Measurements from ENCODE around the gene GTF2IRD1.

Gene GTF2IRD1, protein sequence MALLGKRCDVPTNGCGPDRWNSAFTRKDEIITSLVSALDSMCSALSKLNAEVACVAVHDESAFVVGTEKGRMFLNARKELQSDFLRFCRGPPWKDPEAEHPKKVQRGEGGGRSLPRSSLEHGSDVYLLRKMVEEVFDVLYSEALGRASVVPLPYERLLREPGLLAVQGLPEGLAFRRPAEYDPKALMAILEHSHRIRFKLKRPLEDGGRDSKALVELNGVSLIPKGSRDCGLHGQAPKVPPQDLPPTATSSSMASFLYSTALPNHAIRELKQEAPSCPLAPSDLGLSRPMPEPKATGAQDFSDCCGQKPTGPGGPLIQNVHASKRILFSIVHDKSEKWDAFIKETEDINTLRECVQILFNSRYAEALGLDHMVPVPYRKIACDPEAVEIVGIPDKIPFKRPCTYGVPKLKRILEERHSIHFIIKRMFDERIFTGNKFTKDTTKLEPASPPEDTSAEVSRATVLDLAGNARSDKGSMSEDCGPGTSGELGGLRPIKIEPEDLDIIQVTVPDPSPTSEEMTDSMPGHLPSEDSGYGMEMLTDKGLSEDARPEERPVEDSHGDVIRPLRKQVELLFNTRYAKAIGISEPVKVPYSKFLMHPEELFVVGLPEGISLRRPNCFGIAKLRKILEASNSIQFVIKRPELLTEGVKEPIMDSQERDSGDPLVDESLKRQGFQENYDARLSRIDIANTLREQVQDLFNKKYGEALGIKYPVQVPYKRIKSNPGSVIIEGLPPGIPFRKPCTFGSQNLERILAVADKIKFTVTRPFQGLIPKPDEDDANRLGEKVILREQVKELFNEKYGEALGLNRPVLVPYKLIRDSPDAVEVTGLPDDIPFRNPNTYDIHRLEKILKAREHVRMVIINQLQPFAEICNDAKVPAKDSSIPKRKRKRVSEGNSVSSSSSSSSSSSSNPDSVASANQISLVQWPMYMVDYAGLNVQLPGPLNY

DNA sequence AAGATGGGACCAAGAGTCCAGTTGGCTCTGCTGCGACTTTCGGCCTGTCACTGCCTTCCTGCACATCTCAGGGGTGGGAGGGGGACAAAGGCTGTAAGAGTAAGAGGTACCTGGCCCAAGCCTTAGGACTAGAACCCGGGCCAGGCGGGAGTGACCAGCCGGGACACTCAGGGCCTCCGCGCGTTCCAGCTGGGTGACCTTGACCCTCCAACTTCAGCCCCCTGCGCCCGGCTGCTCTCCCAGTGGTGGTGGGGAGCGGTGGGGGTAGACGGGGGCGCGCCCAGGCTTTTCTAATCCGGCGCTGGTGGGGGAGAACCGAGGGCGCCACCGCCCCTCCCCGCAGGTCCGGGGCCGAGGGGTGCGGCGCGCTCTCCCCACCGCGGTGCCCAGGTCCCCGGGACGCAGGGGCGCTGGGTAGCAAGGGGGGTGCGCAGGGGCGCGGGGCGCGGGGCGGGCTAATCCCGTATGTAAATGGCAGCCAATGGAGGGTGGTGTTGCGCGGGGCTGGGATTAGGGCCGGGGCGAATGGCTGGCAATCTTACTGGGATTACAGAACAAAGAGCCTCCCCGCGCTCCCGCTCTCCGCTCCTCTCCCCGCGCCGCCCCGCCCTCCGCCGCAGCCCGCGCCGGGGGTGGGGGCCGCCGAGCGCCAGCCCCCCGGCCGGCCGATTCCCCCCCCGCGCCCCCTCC lies at the start of gene GTF2IRD1:
Gene GTF2IRD1, plus strand, starts transcription at position 585 of the 690 bp plus-strand sequence. CDS start 54,175 bp downstream, outside the sequence.
- TF ChIP-seq, protein P1, sequence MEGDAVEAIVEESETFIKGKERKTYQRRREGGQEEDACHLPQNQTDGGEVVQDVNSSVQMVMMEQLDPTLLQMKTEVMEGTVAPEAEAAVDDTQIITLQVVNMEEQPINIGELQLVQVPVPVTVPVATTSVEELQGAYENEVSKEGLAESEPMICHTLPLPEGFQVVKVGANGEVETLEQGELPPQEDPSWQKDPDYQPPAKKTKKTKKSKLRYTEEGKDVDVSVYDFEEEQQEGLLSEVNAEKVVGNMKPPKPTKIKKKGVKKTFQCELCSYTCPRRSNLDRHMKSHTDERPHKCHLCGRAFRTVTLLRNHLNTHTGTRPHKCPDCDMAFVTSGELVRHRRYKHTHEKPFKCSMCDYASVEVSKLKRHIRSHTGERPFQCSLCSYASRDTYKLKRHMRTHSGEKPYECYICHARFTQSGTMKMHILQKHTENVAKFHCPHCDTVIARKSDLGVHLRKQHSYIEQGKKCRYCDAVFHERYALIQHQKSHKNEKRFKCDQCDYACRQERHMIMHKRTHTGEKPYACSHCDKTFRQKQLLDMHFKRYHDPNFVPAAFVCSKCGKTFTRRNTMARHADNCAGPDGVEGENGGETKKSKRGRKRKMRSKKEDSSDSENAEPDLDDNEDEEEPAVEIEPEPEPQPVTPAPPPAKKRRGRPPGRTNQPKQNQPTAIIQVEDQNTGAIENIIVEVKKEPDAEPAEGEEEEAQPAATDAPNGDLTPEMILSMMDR (IDR thresholded peaks at IDR 0.05) = no peak

DNA sequence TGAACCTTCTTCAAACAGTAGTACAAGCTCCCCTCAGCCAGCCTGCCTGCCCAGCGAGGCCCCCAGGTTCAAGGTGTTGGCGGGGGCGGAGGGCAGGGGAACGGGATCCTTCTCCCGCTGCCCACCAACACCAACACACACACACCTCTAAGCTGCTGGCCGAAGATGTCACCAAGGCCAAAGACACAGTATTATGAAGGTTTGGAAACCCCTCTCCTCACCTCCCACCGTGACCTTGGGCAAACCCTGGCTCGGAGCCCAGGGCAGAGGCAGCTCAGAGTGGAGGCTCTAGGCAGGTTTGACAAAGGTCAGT lies 49.4 kb upstream of the GTF2IRD1 start:
- TF ChIP-seq, protein P1 (IDR thresholded peaks at IDR 0.05) = no peak

DNA sequence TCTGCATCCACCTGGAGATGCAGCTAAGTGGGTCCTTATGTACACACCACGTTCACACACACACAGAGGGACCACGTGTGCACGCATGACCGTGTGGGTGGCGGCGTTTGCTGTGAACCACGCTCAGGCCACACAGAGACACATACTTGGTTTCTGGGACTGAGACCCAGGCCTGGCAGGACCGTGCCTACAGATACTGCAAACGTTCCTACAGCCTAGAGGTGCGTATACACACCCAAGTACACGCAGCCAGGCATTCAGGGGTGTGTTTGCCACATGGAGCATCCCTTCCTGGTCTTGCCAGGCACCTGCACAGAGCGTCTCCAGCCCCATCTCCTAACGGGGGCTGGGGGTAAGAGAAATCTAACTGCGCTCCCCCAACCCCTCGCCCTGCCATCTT lies 49.0 kb upstream of the GTF2IRD1 start:
- TF ChIP-seq, protein P1 (IDR thresholded peaks at IDR 0.05) = no peak

DNA sequence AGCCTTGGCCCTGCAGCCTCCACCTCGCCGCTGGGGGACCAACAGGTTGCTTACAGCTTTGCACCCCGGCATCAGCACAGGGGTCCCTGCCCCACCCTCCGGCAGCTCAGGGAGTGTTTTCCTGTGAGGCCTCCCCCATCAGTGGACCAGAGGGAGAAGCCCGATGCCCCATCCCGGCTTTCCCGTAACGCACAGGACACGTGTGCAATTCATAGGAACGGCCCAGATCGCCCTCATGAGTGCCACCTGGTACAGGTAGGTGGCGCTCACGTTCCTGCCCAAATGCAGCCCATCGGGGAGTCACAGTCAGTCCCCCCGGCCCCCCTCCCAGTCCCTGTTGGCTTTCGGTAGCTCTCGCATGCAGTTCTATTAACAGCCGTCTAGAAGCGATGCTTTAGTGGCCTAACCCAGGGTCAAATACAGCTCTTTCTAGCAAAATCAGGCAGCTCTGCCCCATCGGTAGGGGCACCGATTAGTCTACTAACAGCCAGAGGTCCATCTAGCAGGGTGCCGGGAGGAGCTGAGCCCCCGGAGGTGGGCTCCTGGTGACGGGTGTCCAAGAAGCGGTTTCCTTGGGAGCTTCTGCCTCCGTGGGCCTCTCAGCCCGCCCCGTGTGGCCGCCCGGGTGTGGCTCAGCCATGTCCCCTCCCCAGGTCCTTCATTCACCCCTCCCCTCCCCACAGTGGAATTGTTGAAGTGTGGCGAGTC lies 48.4 kb upstream of the GTF2IRD1 start:
- TF ChIP-seq, protein P1 (IDR thresholded peaks at IDR 0.05) = peak; percentile 63

DNA sequence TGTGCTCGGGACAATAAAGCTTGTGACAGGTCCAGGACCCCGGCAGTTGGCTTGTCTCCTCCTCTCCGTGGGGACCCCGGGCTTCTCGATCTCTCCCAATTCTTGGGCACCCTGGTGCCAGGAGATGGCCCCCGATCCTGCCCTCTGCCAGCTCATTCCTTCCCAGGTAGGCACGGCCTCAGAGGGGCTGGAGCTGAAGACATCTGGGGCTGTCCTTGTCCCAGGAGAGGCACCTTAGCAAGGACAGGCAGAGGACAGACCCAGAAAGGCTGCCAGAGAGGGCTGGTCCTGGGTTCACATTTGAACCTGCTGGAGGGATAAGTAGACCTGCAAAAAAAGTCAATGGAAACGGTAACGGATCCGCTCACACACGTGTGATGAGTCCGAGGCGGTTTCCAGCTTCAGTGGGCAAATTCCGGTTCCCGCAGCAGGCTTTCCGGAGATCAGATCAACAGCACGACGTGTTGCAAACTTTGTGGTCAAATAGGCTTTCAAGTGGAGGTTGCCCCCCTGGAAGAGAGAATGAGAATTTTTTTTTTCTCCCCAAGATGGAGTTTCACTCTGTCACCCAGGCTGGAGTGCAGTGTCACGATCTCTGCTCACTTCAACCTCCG lies 47.7 kb upstream of the GTF2IRD1 start:
- TF ChIP-seq, protein P1 (IDR thresholded peaks at IDR 0.05) = no peak

DNA sequence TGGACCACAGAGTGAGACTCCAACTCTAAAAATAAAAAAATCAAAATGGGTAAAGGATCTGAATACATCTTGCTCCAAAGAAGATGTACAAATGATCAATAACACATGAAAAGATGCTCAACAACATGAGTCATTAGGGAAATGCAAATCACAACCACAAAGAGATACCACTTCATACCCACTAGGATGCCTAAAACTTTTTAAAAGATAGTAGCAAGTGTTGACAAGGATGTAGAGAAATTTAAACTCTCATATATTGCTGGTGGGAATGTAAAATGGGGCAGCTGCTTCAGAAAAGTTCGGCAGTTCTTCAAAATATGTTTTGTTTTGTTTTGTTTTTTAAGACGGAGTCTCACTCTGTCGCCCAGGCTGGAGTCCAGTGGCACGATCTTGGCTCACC lies 45.7 kb upstream of the GTF2IRD1 start:
- TF ChIP-seq, protein P1 (IDR thresholded peaks at IDR 0.05) = no peak

Measured in LNCAP (cell line).